ENCODE results near the gene PRX. TPM values are rescaled to one million over a fixed set of nuclear protein-coding genes. Genes with fewer than 3 reads are reported as not detected.
"Not testable (repeated sequence)": the region's sequence is repeated elsewhere in the genome, so short reads cannot be mapped to it uniquely, and the experiment has no call there.

The PRX gene
- total and polyA plus RNA-seq, 8 donors, result 1.4 to 3.7 (median 2.6) TPM

DNA sequence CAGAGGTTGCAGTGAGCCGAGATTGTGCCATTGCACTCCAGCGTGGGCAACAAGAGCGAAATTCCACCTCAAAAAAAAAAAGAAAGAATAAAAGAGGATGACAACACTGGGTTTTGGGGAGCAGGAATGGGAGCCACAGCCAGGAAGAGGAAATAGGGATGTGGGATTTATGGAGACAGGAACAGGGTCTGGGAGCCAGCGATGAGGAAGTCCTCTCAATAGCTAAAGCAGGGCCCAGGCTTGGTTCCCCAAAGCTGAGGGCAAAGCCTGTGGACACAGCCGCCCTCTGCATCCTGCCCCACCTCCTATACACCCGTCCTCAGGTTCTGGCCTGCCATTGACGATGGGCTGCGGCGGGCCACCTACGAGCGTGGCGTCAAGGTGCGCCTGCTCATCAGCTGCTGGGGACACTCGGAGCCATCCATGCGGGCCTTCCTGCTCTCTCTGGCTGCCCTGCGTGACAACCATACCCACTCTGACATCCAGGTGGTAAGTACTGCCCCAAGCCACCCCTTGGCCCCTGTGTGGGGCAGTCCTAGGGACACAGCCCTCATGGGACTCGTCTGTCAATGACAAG lies 36.8 kb downstream of the PRX start:
- TF ChIP-seq, protein P1, sequence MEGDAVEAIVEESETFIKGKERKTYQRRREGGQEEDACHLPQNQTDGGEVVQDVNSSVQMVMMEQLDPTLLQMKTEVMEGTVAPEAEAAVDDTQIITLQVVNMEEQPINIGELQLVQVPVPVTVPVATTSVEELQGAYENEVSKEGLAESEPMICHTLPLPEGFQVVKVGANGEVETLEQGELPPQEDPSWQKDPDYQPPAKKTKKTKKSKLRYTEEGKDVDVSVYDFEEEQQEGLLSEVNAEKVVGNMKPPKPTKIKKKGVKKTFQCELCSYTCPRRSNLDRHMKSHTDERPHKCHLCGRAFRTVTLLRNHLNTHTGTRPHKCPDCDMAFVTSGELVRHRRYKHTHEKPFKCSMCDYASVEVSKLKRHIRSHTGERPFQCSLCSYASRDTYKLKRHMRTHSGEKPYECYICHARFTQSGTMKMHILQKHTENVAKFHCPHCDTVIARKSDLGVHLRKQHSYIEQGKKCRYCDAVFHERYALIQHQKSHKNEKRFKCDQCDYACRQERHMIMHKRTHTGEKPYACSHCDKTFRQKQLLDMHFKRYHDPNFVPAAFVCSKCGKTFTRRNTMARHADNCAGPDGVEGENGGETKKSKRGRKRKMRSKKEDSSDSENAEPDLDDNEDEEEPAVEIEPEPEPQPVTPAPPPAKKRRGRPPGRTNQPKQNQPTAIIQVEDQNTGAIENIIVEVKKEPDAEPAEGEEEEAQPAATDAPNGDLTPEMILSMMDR (IDR thresholded peaks at IDR 0.05), result no peak
- WGBS, 2 donors, result 91 to 94% methylated on average over 17 of the region's 17 CpGs
- no peak for ATAC-seq
- intact Hi-C loops (cut with DNase I), result no loop called here
- Histone ChIP-seq H3K27me3 (no peaks in the 10 kb centered on the region), H3K4me3 (no peak overlapping the region), H3K27ac (no peak overlapping the region), H3K36me3 (peaks cover 0 to 20% (median 7%) of the 10 kb centered on the region in 3 donors), H3K9me3 (no peaks in the 10 kb centered on the region), H3K4me1 (no peaks in the 10 kb centered on the region)
- DNase-seq, result no peak
- FAIRE-seq, result no peak

DNA sequence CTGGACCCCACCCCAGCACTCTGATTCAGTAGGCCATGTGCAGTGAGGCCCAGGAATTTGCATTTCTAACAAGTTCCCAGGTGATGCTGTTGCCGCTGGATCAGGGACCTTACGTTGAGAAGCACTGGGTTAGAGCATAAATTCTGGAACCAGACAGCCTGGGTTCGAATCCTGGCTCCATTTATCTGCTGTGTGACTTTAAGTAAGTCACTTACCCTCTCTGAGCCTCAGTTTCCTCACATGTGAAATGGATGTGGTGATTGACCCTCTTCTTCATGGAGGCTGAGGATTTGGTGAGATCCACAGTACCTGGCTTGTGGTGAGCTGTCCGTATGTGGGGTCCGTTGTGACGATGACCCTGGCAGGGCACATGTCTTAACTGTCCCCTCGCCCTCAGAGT lies 39.1 kb downstream of the PRX start:
- TF ChIP-seq, protein P1 (IDR thresholded peaks at IDR 0.05), result no peak
- no peaks in the 10 kb centered on the region for H3K9me3 ChIP-seq
- H3K27me3 ChIP-seq, result no peaks in the 10 kb centered on the region
- H3K36me3 ChIP-seq, result peaks cover 0 to 30% (median 7%) of the 10 kb centered on the region in 3 donors
- 94% methylated on average over 7 of the region's 7 CpGs for WGBS, 2 donors
- H3K4me1 ChIP-seq, result no peaks in the 10 kb centered on the region
- H3K4me3 ChIP-seq, result no peak overlapping the region
- H3K27ac ChIP-seq, result no peak overlapping the region
- FAIRE-seq (no peak), ATAC-seq (no peak), DNase-seq (no peak)
- intact Hi-C loops (cut with DNase I), result no loop called here

DNA sequence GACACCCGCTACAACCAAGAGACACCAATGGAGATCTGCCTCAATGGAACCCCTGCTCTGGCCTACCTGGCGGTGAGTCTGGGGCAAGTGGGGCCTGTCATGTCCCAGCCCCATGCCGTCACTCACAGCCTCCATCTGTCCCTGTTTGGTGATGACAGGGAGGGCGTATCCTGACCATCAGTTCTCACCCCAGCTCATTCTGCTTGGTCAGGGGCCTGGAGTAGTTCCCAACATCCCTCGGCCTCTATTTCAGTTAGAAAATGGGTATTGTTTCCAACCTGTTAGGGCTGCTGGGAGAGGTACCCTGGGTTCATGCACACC lies 41.4 kb downstream of the PRX start:
- ATAC-seq (no peak), FAIRE-seq (no peak), DNase-seq (no peak)
- Histone ChIP-seq H3K4me1 (no peaks in the 10 kb centered on the region), H3K27me3 (no peaks in the 10 kb centered on the region), H3K9me3 (no peaks in the 10 kb centered on the region), H3K27ac (no peak overlapping the region), H3K36me3 (peaks cover 0 to 25% (median 7%) of the 10 kb centered on the region in 3 donors), H3K4me3 (no peak overlapping the region)
- TF ChIP-seq, protein P1 (IDR thresholded peaks at IDR 0.05), result no peak
- WGBS, 2 donors, result 96 to 97% methylated on average over 5 of the region's 5 CpGs
- intact Hi-C loops (cut with DNase I), result no loop called here

DNA sequence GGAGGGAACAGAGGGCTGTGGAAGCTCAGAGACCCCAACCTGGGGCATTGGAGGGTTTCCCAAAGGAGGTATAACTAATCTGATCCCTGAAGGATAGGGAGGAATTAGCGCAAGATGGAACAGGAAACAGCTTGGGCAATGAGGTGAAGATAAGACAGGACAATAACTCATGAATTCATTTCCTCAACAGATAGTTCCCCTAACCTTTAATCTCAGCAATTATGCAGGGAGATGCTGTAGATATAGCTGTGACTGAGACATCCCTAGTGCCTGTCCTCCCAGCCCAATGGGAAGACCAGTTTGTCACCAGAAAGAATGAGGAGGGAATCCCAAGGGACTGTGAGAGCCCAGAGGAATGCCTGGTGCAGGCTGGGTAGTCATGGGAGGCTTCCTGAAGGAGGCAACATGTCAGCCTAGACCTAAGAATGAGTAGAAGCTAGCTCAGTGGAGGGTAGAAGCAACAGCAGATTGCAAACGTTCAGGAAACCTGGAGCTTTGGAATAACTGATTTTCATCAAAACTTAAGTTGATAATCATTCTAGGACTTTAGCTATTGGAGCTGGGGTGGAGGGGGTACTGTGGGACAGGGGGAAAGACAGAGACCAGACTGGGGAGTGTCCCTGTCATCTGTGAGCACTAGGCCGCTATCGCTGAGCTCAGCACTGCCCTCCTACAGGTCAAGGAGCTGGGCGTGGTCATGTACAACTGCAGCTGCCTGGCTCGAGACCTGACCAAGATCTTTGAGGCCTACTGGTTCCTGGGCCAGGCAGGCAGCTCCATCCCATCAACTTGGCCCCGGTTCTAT lies 42.0 kb downstream of the PRX start:
- Histone ChIP-seq H3K4me3 (no peak overlapping the region), H3K4me1 (no peaks in the 10 kb centered on the region), H3K36me3 (peaks cover 0 to 25% (median 7%) of the 10 kb centered on the region in 3 donors), H3K27ac (no peak overlapping the region), H3K27me3 (no peaks in the 10 kb centered on the region), H3K9me3 (no peaks in the 10 kb centered on the region)
- no peak for FAIRE-seq
- ATAC-seq, result no peak
- 83 to 90% methylated on average over 7 of the region's 7 CpGs for WGBS, 2 donors
- no peak for DNase-seq
- TF ChIP-seq, protein P1 (IDR thresholded peaks at IDR 0.05), result no peak
- intact Hi-C loops (cut with DNase I), result no loop called here

- H3K4me3 ChIP-seq; FAIRE-seq; H3K27me3 ChIP-seq; H3K4me1 ChIP-seq; intact Hi-C loops (cut with DNase I); H3K9me3 ChIP-seq; H3K27ac ChIP-seq; DNase-seq; ATAC-seq: not testable (repeated sequence)
- WGBS, 2 donors, result 94 to 100% methylated on average over 3 of the region's 3 CpGs
- H3K36me3 ChIP-seq, result peaks cover 0 to 25% (median 7%) of the 10 kb centered on the region in 3 donors
These were observed 42.9 kb downstream of the PRX start for GRCh38 chr19:40370253-40370652.
